Measurements from ENCODE around the gene RGS7. TPM values are rescaled to one million over a fixed set of nuclear protein-coding genes. Genes with fewer than 3 reads are reported as not detected.

Gene RGS7
- total RNA-seq, 1 donor from 2014 or later = 0.18 TPM

DNA sequence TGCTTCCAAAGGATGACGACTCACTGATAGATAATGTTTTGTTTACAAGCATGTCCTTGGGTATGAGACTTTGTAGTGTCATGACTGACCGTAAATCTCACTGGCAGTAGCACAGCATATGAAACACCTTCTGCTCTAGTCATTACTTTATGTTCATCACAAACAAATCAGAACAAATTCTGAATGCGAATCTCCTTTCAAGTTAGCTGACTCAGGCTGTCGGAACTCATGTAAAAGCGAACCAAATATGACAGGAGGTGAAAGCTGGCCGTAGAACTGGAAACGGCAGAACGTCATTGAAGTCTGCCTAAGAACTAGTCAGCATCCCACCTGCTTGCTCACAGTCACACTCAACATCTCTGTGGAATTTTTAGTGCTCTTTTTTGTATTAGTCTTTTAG, 143.9 kb downstream of the RGS7 start:
- Histone ChIP-seq H4K20me1 (ENCODE audit: insufficient read depth, low read length) (no peaks in the 10 kb centered on the region), H3K4me1 (ENCODE audit: insufficient read depth, low read length) (no peaks in the 10 kb centered on the region), H3K36me3 (ENCODE audit: insufficient read depth, low read length) (no peaks in the 10 kb centered on the region), H3K9me3 (ENCODE audit: insufficient read depth, low read depth, low read length) (no peaks in the 10 kb centered on the region), H3K4me2 (ENCODE audit: low read length) (no peak overlapping the region), H3K79me2 (ENCODE audit: insufficient read depth, low read length) (no peaks in the 10 kb centered on the region), H3K9ac (ENCODE audit: low read length) (no peak overlapping the region), H2AFZ (ENCODE audit: low read depth, low read length) (no peak overlapping the region), H3K4me3 (ENCODE audit: insufficient read depth, low read depth, low read length) (no peak overlapping the region), H3K27me3 (ENCODE audit: insufficient read depth, low read length) (no peaks in the 10 kb centered on the region), H3K27ac (ENCODE audit: low read depth, low read length) (no peak overlapping the region)
- DNase-seq (ENCODE audit: low read depth) (no peak), FAIRE-seq (no peak)
- Mint-ChIP-seq H3K9me3 (ENCODE audit: unreplicated experiment) (no peaks in the 10 kb centered on the region), H3K36me3 (ENCODE audit: low read depth, unreplicated experiment) (no peaks in the 10 kb centered on the region), H3K27me3 (ENCODE audit: low read depth, unreplicated experiment) (peaks cover 6% of the 10 kb centered on the region), H3K4me1 (ENCODE audit: low read depth, unreplicated experiment) (no peaks in the 10 kb centered on the region), H3K4me3 (ENCODE audit: unreplicated experiment) (no peak overlapping the region), H3K27ac (ENCODE audit: unreplicated experiment) (no peak overlapping the region)
- TF ChIP-seq, protein P1, sequence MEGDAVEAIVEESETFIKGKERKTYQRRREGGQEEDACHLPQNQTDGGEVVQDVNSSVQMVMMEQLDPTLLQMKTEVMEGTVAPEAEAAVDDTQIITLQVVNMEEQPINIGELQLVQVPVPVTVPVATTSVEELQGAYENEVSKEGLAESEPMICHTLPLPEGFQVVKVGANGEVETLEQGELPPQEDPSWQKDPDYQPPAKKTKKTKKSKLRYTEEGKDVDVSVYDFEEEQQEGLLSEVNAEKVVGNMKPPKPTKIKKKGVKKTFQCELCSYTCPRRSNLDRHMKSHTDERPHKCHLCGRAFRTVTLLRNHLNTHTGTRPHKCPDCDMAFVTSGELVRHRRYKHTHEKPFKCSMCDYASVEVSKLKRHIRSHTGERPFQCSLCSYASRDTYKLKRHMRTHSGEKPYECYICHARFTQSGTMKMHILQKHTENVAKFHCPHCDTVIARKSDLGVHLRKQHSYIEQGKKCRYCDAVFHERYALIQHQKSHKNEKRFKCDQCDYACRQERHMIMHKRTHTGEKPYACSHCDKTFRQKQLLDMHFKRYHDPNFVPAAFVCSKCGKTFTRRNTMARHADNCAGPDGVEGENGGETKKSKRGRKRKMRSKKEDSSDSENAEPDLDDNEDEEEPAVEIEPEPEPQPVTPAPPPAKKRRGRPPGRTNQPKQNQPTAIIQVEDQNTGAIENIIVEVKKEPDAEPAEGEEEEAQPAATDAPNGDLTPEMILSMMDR (IDR thresholded peaks at IDR 0.05; ENCODE audit: insufficient read depth, low read depth, low read length) = no peak
- no peak for TF ChIP-seq EZH2 (IDR thresholded peaks at IDR 0.05; ENCODE audit: insufficient read depth, low read length)

DNA sequence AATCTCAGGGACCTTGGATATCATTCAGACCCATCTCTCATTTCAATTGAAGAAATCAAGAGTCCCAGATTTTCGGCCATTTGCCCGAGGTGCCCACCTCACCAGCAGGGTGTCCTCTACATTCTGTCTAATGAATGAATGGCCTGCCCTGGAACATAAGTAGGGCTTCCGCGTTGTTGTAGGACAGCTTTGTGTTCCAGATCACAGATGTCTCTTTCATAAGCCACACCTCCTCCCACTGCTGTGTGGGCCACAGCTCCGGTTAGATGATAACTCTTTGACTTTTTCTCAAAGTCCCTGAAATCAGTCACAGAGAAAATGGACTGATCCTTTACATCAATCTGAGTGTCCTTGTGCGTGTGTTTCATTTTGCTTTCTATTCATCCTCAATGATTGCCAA, 144.4 kb downstream of the RGS7 start:
- DNase-seq (ENCODE audit: low read depth) = no peak
- no peak overlapping the region for H2AFZ ChIP-seq (ENCODE audit: low read depth, low read length)
- H4K20me1 ChIP-seq (ENCODE audit: insufficient read depth, low read length) = no peaks in the 10 kb centered on the region
- H3K4me3 Mint-ChIP-seq (ENCODE audit: unreplicated experiment) = no peak overlapping the region
- H3K4me1 ChIP-seq (ENCODE audit: insufficient read depth, low read length) = no peaks in the 10 kb centered on the region
- no peak overlapping the region for H3K4me2 ChIP-seq (ENCODE audit: low read length)
- H3K4me3 ChIP-seq (ENCODE audit: insufficient read depth, low read depth, low read length) = no peak overlapping the region
- no peaks in the 10 kb centered on the region for H3K9me3 Mint-ChIP-seq (ENCODE audit: unreplicated experiment)
- no peaks in the 10 kb centered on the region for H3K9me3 ChIP-seq (ENCODE audit: insufficient read depth, low read depth, low read length)
- no peaks in the 10 kb centered on the region for H3K4me1 Mint-ChIP-seq (ENCODE audit: low read depth, unreplicated experiment)
- no peak overlapping the region for H3K27ac Mint-ChIP-seq (ENCODE audit: unreplicated experiment)
- H3K36me3 Mint-ChIP-seq (ENCODE audit: low read depth, unreplicated experiment) = no peaks in the 10 kb centered on the region
- no peaks in the 10 kb centered on the region for H3K79me2 ChIP-seq (ENCODE audit: insufficient read depth, low read length)
- no peaks in the 10 kb centered on the region for H3K27me3 ChIP-seq (ENCODE audit: insufficient read depth, low read length)
- H3K27ac ChIP-seq (ENCODE audit: low read depth, low read length) = no peak overlapping the region
- peaks cover 6% of the 10 kb centered on the region for H3K27me3 Mint-ChIP-seq (ENCODE audit: low read depth, unreplicated experiment)
- H3K36me3 ChIP-seq (ENCODE audit: insufficient read depth, low read length) = no peaks in the 10 kb centered on the region
- TF ChIP-seq, protein P1 (IDR thresholded peaks at IDR 0.05; ENCODE audit: insufficient read depth, low read depth, low read length) = no peak
- TF ChIP-seq EZH2 (IDR thresholded peaks at IDR 0.05; ENCODE audit: insufficient read depth, low read length) = no peak
- no peak overlapping the region for H3K9ac ChIP-seq (ENCODE audit: low read length)
- FAIRE-seq = no peak

DNA sequence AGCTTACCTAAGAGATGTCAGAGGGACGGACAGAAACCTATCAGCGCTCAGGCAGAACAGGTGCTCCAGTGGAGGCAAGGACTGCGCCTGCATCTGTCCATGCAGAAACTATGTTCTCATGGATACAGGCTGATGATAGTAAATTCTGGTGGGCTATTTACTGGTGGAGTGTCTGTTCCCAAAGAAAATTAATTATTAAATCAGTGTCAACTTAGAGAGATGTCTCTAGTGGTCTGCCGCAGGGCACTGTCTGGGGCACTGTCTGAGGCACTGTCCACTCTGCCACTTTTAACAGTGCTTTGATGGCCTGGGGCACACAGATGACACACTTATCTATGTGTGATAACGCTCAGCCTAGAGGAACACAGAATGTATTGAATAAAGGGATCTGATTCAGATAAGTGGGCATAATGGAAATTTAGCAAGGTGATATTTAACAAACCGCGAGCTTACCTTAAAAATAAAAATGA, 148.1 kb downstream of the RGS7 start:
- Mint-ChIP-seq H3K4me3 (ENCODE audit: unreplicated experiment) (no peak overlapping the region), H3K27ac (ENCODE audit: unreplicated experiment) (no peak overlapping the region), H3K4me1 (ENCODE audit: low read depth, unreplicated experiment) (no peaks in the 10 kb centered on the region), H3K9me3 (ENCODE audit: unreplicated experiment) (no peaks in the 10 kb centered on the region), H3K36me3 (ENCODE audit: low read depth, unreplicated experiment) (no peaks in the 10 kb centered on the region), H3K27me3 (ENCODE audit: low read depth, unreplicated experiment) (peaks cover 6% of the 10 kb centered on the region)
- H3K4me2 ChIP-seq (ENCODE audit: low read length) = no peak overlapping the region
- no peaks in the 10 kb centered on the region for H3K9me3 ChIP-seq (ENCODE audit: insufficient read depth, low read depth, low read length)
- H3K27ac ChIP-seq (ENCODE audit: low read depth, low read length) = no peak overlapping the region
- no peak for TF ChIP-seq EZH2 (IDR thresholded peaks at IDR 0.05; ENCODE audit: insufficient read depth, low read length)
- TF ChIP-seq, protein P1 (IDR thresholded peaks at IDR 0.05; ENCODE audit: insufficient read depth, low read depth, low read length) = no peak
- no peak overlapping the region for H3K4me3 ChIP-seq (ENCODE audit: insufficient read depth, low read depth, low read length)
- H3K9ac ChIP-seq (ENCODE audit: low read length) = no peak overlapping the region
- no peaks in the 10 kb centered on the region for H3K36me3 ChIP-seq (ENCODE audit: insufficient read depth, low read length)
- no peaks in the 10 kb centered on the region for H3K27me3 ChIP-seq (ENCODE audit: insufficient read depth, low read length)
- H4K20me1 ChIP-seq (ENCODE audit: insufficient read depth, low read length) = no peaks in the 10 kb centered on the region
- no peak overlapping the region for H2AFZ ChIP-seq (ENCODE audit: low read depth, low read length)
- no peaks in the 10 kb centered on the region for H3K4me1 ChIP-seq (ENCODE audit: insufficient read depth, low read length)
- FAIRE-seq (no peak), DNase-seq (ENCODE audit: low read depth) (no peak)
- no peaks in the 10 kb centered on the region for H3K79me2 ChIP-seq (ENCODE audit: insufficient read depth, low read length)

All from astrocyte (in vitro differentiated cells and primary cell).